HG03060 (cell line): ENCODE data around the gene MDFI.

Source experiments
- ATAC-seq: cut with Tn5 transposase; IDR thresholded peaks from one replicate; pipeline ENCODE4 v1.9.1; 2021; ENCODE audit warnings: low read depth, moderate number of reproducible peaks; ENCODE audit not compliant: unreplicated experiment

Gene MDFI

GRCh38 chr6:41684311-41685180 lies 46.3 kb downstream of the MDFI start:
- ATAC-seq: no peak

GRCh38 chr6:41685641-41686380 lies 47.5 kb downstream of the MDFI start:
- no peak for ATAC-seq

- no peak for ATAC-seq
These were observed 49.4 kb downstream of the MDFI start for GRCh38 chr6:41687501-41688175.

- ATAC-seq: no peak
These were observed 50.1 kb downstream of the MDFI start for GRCh38 chr6:41688256-41688965.

- ATAC-seq: no peak
These were observed 51.1 kb downstream of the MDFI start for GRCh38 chr6:41689171-41690008.

- ATAC-seq: no peak
These were observed 52.5 kb downstream of the MDFI start for GRCh38 chr6:41690541-41691330.

- ATAC-seq: no peak
These were observed 53.3 kb downstream of the MDFI start for GRCh38 chr6:41691426-41692079.

GRCh38 chr6:41692080-41692675 lies 53.9 kb downstream of the MDFI start:
- ATAC-seq: no peak

GRCh38 chr6:41692730-41693129 lies 54.5 kb downstream of the MDFI start:
- no peak for ATAC-seq

GRCh38 chr6:41693281-41694240 lies 55.3 kb downstream of the MDFI start:
- no peak for ATAC-seq

GRCh38 chr6:41694815-41695526 lies 56.7 kb downstream of the MDFI start:
- no peak for ATAC-seq

- no peak for ATAC-seq
These were observed 57.6 kb downstream of the MDFI start for GRCh38 chr6:41695825-41696224.

GRCh38 chr6:41696788-41697187 lies 58.5 kb downstream of the MDFI start:
- ATAC-seq: no peak

GRCh38 chr6:41697861-41698781 lies 59.9 kb downstream of the MDFI start:
- no peak for ATAC-seq

GRCh38 chr6:41699063-41699462 lies 60.8 kb downstream of the MDFI start:
- no peak for ATAC-seq
